GM12872 (cell line): ENCODE measurements around the gene SEMA3D.

Experiments used
- TF ChIP-seq, protein P1 (sequence below): IDR thresholded peaks from 3 replicates; pipeline ENCODE4 v1.5.1; 2011; ENCODE audit warnings: low read depth, mild to moderate bottlenecking, low read length, moderate library complexity; ENCODE audit not compliant: insufficient read depth

Gene SEMA3D

DNA sequence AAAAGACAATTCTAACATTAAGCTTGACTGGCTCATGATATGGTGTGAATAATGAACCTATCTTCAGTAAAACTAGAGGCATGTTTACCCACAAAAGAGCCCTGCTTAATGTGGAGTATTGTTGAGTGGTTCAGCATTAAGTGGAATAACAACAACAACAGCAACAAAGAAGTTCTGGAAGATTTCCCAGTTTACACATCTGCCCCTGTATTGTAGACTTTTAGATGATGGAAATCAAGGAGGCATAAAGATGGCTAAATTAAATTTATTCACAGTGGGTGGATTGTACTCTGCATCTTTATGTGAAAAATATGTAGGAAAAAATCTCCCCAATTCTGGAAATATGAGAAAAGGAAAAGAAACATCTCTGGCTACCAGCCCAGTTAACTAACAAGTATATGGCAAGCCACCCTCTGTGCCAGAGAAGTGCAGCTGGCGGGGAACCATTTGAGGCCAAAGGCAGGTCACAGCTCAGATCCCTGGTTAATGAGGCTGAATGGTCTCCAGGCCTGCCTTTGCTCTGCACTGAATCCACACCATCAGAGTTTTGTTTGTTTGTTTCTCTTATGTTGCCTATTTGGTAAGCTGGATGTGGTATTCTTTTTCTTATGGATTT lies 186.0 kb downstream of the SEMA3D start:
- TF ChIP-seq, protein P1, sequence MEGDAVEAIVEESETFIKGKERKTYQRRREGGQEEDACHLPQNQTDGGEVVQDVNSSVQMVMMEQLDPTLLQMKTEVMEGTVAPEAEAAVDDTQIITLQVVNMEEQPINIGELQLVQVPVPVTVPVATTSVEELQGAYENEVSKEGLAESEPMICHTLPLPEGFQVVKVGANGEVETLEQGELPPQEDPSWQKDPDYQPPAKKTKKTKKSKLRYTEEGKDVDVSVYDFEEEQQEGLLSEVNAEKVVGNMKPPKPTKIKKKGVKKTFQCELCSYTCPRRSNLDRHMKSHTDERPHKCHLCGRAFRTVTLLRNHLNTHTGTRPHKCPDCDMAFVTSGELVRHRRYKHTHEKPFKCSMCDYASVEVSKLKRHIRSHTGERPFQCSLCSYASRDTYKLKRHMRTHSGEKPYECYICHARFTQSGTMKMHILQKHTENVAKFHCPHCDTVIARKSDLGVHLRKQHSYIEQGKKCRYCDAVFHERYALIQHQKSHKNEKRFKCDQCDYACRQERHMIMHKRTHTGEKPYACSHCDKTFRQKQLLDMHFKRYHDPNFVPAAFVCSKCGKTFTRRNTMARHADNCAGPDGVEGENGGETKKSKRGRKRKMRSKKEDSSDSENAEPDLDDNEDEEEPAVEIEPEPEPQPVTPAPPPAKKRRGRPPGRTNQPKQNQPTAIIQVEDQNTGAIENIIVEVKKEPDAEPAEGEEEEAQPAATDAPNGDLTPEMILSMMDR = no peak

DNA sequence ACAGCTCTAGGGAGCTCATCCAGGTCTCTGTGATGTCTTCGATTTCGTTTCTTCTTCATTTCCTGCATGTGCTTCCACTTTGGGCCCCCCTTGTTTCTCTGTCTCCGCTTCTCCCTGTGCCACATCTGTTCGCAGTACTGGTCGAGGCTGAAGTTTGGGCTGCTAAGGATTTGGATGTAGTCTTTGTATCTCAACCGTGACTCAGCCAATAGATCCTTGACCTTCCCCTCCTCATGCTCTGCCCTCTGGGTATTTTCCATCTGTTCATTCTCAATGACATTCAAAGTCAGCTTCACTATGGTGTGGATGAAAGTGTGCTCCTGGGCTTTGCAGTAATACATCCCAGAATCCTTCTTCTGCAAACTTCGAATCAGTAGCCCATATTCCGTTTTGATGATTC lies 187.4 kb downstream of the SEMA3D start:
- TF ChIP-seq, protein P1 = no peak

DNA sequence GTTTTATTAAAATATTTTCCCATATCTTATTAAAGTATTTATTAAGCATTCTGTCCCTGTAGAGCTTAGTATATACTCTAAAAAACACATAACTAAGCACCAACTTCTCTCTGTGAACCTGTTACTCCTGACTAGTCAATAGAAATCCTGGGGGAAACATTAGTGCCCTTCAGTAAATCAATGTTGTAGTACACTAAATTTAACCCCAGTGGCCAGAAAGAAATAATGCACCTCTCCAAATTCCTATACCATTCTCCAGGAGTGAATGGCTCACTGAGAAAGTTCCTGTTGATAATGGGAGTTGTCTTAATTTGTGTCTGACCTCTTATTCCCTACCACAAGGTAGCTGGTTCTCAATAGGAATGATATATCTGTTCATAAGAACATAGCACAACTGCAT lies 188.2 kb downstream of the SEMA3D start:
- TF ChIP-seq, protein P1 = no peak

DNA sequence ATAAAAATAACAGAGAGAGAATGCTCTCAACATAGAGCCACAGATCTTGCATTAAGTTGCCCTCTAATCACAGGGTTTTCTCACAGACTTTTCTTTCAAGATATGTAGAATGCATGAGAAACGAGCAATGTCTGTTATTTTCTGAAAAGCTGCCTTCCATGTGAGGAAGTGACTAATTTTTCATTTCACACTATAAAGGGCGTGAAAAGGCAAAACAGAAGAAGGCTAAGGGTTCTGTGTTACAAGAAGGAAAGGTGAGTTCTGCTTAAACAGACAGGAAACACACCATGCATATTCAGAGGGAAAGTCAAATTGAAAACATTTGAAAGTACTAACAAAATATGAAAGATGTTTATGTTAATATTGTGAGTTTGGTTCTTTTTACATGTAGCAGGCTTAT lies 189.2 kb downstream of the SEMA3D start:
- TF ChIP-seq, protein P1 = no peak

DNA sequence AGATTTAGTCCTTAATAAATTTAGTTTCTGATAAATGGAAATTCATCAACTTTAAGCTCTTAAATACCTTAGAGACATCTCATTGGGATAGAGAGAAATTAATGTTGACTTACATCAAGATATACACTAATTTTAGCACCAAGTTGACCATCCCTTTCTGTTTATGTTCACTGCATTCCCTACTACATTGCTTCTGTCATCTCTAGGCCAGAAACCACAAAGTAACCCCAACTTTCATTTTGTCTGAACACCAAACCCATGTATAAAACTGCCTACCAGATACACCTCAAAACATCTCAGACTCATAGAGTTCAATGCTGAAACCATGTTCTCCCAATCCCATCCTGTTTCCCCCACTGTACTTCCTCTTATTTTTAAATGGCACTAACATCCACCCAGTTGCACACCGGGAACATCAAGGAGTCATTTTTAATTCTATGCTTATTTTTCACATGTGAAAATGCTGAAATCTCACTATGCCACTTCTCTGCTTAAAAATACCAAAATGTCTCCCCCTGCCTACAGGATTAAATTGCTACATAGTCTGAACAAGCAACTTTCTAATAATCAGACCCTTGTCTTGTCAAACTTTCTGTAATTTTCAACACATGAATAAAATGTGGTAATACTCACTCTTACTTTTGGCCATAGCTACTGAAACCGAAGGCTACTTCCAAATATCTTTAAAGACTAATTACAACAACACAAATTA lies 201.6 kb downstream of the SEMA3D start:
- TF ChIP-seq, protein P1 = no peak

DNA sequence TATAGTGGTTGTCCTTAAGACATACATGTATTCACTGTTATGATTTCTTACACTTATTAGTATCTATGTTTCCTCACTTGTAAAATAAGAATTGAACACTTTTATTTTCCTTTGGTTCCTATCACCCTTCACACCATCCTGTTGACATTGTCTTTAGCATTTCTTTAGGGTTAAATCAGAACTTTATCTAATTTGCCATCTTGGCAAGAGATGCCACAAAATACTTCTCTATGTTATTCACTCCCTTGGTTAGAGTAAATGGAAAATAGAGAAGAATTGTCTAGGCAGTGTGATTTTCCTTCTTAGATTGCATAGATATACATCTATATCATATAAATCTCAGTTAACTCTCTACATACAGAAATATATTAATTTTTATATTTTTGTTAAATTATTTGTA lies 204.7 kb downstream of the SEMA3D start:
- TF ChIP-seq, protein P1 = no peak

DNA sequence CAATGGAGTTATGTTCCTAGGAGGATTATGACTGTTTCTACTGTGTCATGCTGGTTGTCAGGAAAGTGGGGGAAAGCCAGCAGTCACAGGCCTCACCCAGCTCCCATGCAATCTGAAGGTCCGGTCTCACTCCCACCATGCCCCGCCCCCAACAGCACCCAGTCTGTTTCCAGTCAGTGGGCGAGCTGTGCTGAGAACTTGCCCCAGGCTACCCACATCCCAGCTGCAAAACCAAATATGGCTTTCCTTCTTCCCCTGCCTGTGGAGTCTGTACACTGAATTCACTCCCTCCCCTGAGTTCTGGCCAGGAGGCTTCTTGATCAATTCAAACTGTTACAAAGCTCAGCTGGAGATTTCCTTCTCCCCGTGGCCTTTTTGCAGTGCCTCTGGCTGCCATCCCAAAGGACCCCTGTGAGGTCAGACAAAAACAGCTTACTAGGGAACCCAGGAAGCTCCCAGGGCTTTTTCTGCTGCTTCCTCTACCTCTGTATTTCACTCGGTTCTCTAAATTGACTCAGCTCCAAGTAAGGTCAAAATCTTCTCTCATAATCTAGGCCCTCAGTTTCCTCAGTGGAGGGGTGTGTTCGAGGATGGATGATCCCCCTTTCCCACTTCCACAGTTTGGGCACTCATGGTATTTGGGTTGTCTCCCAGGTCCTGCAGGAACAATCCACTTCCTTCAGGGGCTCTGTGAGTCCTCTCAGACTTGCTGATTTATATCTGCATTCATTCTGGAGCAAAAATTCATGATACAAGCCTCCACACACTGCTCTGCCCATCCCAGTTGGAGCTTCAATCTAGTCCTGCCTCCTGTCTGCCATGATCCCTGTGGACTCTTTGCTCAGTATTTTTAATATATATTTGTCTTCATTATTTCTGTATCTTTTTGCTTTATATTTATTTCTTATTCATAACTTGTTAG lies 205.5 kb downstream of the SEMA3D start:
- TF ChIP-seq, protein P1 = no peak
